GM12865 (cell line): Measurements from ENCODE around the gene BRD8.

Source experiments
- DNase-seq: peaks from one replicate; pipeline ENCODE4 v3.0.0; 2010; ENCODE audit warnings: low read depth
- H3K4me3 ChIP-seq: 2 replicates; pipeline ENCODE4 v1.5.1; 2011; ENCODE audit warnings: mild to moderate bottlenecking, low read depth, low read length, control low read depth
- CTCF ChIP-seq: IDR thresholded peaks from 2 replicates; pipeline ENCODE4 v1.5.1; 2011; ENCODE audit warnings: low read length, control low read depth, low read depth, inconsistent platforms; ENCODE audit not compliant: insufficient read depth; ENCODE audit errors: missing control alignments

BRD8 gene, protein sequence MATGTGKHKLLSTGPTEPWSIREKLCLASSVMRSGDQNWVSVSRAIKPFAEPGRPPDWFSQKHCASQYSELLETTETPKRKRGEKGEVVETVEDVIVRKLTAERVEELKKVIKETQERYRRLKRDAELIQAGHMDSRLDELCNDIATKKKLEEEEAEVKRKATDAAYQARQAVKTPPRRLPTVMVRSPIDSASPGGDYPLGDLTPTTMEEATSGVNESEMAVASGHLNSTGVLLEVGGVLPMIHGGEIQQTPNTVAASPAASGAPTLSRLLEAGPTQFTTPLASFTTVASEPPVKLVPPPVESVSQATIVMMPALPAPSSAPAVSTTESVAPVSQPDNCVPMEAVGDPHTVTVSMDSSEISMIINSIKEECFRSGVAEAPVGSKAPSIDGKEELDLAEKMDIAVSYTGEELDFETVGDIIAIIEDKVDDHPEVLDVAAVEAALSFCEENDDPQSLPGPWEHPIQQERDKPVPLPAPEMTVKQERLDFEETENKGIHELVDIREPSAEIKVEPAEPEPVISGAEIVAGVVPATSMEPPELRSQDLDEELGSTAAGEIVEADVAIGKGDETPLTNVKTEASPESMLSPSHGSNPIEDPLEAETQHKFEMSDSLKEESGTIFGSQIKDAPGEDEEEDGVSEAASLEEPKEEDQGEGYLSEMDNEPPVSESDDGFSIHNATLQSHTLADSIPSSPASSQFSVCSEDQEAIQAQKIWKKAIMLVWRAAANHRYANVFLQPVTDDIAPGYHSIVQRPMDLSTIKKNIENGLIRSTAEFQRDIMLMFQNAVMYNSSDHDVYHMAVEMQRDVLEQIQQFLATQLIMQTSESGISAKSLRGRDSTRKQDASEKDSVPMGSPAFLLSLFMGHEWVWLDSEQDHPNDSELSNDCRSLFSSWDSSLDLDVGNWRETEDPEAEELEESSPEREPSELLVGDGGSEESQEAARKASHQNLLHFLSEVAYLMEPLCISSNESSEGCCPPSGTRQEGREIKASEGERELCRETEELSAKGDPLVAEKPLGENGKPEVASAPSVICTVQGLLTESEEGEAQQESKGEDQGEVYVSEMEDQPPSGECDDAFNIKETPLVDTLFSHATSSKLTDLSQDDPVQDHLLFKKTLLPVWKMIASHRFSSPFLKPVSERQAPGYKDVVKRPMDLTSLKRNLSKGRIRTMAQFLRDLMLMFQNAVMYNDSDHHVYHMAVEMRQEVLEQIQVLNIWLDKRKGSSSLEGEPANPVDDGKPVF

DNA sequence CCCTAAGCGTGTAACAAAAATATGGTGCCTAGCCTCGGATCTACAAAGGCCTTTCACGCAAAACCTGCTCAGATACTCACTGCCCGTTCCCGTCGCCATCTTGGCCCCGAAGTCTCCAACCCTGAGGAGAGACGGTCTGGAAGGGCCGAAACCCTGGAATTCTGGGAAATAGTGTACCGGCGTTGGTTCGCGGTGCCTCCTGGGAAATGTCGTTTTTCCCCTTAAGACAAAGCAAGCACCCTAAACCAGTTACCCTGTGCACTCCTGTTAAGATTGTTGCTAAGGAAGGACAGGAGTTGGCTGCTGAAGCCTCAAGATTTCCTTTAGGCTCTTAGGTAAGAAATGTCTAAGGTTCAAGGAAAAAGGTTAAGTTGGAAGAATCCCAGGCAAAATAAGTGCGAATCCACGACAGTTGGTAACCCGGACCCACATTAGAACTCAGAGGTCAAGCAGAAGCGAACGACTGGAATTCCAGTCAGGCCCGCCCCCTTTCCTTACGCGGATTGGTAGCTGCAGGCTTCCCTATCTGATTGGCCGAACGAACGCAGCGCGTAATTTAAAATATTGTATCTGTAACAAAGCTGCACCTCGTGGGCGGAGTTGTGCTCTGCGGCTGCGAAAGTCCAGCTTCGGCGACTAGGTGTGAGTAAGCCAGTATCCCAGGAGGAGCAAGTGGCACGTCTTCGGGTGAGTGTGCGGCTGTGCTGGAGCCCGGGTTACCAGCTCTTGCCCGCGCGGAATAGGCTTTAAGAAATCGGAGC, at the start of gene BRD8, which contains the start of gene KIF20A:
TSS of gene BRD8 (minus strand) at position 115 of the 761 bp plus-strand sequence. CDS start at position 99, 16 bp downstream.
TSS of gene KIF20A (plus strand) at position 597 of the 761 bp plus-strand sequence. CDS start 569 bp downstream, outside the sequence.
- peak within 1 kb of the TSS; percentile 81 for H3K4me3 ChIP-seq
- TF ChIP-seq CTCF = no peak
- DNase-seq = peak; percentile 96

GRCh38 chr5:138226910-138227309, 48.5 kb upstream of the BRD8 start:
- peak; percentile 28 for DNase-seq
- no peak for TF ChIP-seq CTCF
- no peak overlapping the region for H3K4me3 ChIP-seq

GRCh38 chr5:138224712-138225111, 46.3 kb upstream of the BRD8 start:
- no peak for DNase-seq
- no peak for TF ChIP-seq CTCF
- H3K4me3 ChIP-seq = no peak overlapping the region

DNA sequence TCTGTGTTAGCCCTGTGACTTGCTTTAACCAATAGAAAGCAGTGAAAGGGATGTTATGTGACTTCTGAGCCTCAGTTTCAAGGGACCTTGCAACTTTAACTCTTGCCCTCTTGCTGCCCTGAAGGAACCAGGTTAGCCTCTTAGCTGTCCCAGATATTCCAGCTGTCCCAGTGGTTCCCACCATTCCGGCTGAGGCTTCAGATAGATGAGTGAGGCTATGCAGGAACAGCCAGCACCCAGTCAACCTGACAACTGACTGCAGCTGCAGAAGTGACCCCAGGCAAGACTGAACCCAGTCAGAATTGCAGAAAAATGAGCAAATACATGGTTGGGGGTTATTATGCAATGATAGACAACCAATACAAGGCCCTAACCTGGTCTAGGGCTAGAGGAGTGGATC, 45.1 kb upstream of the BRD8 start:
- H3K4me3 ChIP-seq = no peak overlapping the region
- TF ChIP-seq CTCF = no peak
- DNase-seq = no peak

GRCh38 chr5:138216799-138217198, 38.4 kb upstream of the BRD8 start:
- TF ChIP-seq CTCF = no peak
- H3K4me3 ChIP-seq = no peak overlapping the region
- no peak for DNase-seq
